Chondrocyte (in vitro differentiated cells): ENCODE measurements around the gene HNRNPC. TPM values are rescaled to one million over a fixed set of nuclear protein-coding genes. Genes with fewer than 3 reads are reported as not detected.

ENCODE experiments used
- DNase-seq: peaks from one replicate; pipeline ENCODE4 v3.0.0; 2021; ENCODE audit warnings: mixed read lengths, low spot score
- H3K27ac Mint-ChIP-seq: one replicate; pipeline ENCODE4 v1.8.0; 2021; ENCODE audit warnings: mild to moderate bottlenecking, moderate library complexity, mixed read lengths; ENCODE audit not compliant: unreplicated experiment
- H3K27me3 Mint-ChIP-seq: 2 replicates; pipeline ENCODE4 v1.8.0; 2021; ENCODE audit warnings: low read depth, mixed read lengths
- H3K36me3 Mint-ChIP-seq: 2 replicates; pipeline ENCODE4 v1.8.0; 2021; ENCODE audit warnings: low read depth, mixed read lengths
- H3K4me1 Mint-ChIP-seq: 2 replicates; pipeline ENCODE4 v1.8.0; 2021; ENCODE audit warnings: low read depth, mild to moderate bottlenecking, mixed read lengths
- H3K4me3 Mint-ChIP-seq: one replicate; pipeline ENCODE4 v1.8.0; 2021; ENCODE audit warnings: mild to moderate bottlenecking, moderate library complexity, mixed read lengths; ENCODE audit not compliant: unreplicated experiment
- H3K9me3 Mint-ChIP-seq: 2 replicates; pipeline ENCODE4 v1.8.0; 2021; ENCODE audit warnings: low read depth, mixed read lengths
- CTCF ChIP-seq: fragments of 200-600 bp; sonication (generic); IDR thresholded peaks from 2 replicates; pipeline ENCODE4 v1.5.0; 2021; ENCODE audit warnings: antibody characterized with exemption, mild to moderate bottlenecking, moderate library complexity
- total RNA-seq: library from RNA; stranded (reverse); gene quantifications from 3 replicates; pipeline ENCODE4 v1.2.1, GENCODE V29; 2021

HNRNPC gene
- total RNA-seq, 1 donor from 2014 or later, result 286 TPM

GRCh38 chr14:21206753-21207684 lies 62.2 kb downstream of the HNRNPC start:
- H3K27ac Mint-ChIP-seq, result peak overlapping the region; percentile 51
- H3K9me3 Mint-ChIP-seq, result no peaks in the 10 kb centered on the region
- DNase-seq, result no peak
- TF ChIP-seq CTCF, result no peak
- H3K4me1 Mint-ChIP-seq, result peaks cover 6% of the 10 kb centered on the region
- H3K4me3 Mint-ChIP-seq, result no peak overlapping the region
- no peaks in the 10 kb centered on the region for H3K27me3 Mint-ChIP-seq
- H3K36me3 Mint-ChIP-seq, result peaks cover 79% of the 10 kb centered on the region

DNA sequence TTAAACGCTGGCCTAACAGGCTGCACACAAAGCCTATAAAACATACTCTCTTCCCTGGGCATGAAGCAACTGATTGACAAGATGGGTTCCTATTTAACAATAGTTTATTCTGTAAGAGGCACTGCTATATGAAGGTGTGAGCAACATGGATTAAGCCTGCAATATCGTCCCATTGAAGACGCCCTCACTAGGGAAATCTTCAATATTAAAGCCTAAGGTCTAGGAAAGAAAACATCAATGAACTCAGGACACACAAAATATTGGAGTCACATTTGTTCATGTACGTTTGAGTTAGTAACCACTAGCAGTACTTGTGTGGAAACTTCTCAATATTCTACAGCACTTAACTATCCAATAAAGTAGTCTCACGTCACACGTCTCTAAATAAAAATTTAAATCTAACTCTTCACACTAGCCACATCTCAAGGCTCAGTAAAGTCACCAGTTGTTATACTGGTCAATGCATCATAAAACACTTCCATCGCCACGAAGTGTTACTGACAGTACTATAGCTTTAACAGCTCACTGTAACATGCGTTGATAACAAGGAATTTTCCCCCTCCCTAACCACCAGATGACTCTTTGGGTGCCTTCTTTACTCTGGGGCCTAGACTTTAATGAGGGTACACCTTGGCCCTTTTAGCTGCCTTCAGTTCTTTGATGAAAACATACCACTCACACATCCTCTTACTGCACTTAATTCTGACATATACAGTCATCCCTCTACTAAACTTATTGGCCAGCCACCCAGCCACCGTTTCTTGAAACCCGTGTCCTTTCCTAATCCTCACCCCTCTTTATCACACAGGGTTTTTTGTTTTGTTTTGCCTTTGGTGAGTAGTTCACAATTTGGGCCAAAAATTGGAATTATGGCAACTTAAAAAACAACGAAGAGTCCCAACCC lies 63.3 kb downstream of the HNRNPC start:
- Mint-ChIP-seq H3K27ac (peak overlapping the region; percentile 51), H3K4me3 (no peak overlapping the region)

DNA sequence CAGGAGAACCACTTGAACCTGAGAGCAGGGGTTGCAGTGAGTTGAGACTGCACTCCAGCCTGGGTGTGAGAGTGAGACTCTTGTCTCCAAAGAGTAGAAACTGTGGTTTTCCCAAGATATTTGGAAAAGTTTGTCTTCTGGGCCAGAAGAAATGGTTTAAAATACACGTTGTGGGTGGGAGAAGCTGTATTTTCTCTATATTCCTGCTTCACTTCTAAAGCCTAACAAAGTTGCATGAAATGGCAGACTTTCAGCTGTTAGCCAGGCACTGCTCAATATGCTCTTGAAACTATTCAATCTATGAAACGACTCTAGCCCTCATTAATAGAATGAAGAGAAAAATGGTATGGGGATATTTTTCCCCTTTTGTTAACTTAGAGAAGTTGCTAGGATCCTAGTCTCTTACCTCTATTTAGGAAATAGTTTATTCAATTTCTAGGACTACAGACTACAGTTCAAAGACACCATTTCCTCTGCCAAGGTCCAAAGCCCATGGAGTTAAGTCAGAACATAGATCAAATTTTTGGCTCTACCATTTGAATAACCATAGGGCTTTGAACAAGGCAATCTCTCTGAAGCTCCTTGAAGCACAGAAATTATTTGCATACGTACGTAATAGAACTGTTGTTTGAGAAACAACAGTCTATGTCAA lies 64.1 kb downstream of the HNRNPC start:
- no peak for DNase-seq
- H3K36me3 Mint-ChIP-seq, result peaks cover 68% of the 10 kb centered on the region
- peaks cover 5% of the 10 kb centered on the region for H3K4me1 Mint-ChIP-seq
- no peak overlapping the region for H3K4me3 Mint-ChIP-seq
- H3K9me3 Mint-ChIP-seq, result no peaks in the 10 kb centered on the region
- H3K27ac Mint-ChIP-seq, result no peak overlapping the region
- no peak for TF ChIP-seq CTCF
- no peaks in the 10 kb centered on the region for H3K27me3 Mint-ChIP-seq

More for the DNA sequence above, 63.3 kb downstream of the HNRNPC start:
- Mint-ChIP-seq H3K36me3 (peaks cover 71% of the 10 kb centered on the region), H3K27me3 (no peaks in the 10 kb centered on the region), H3K9me3 (no peaks in the 10 kb centered on the region), H3K4me1 (peaks cover 5% of the 10 kb centered on the region)
- no peak for DNase-seq
- TF ChIP-seq CTCF, result no peak

- DNase-seq, result no peak
- Mint-ChIP-seq H3K27me3 (no peaks in the 10 kb centered on the region), H3K4me1 (peaks cover 5% of the 10 kb centered on the region), H3K27ac (no peak overlapping the region), H3K9me3 (no peaks in the 10 kb centered on the region), H3K36me3 (peaks cover 60% of the 10 kb centered on the region), H3K4me3 (no peak overlapping the region)
- no peak for TF ChIP-seq CTCF
Observed at GRCh38 chr14:21204167-21205025, 64.8 kb downstream of the HNRNPC start.
